HepG2 (cell line): ENCODE data around the gene HTR7.

Source experiments
- CCAR2 ChIP-seq: fragments of 200-400 bp; formaldehyde crosslinking; optimal IDR thresholded peaks from 2 replicates; pipeline ENCODE3; 2018; ENCODE audit warnings: low read depth, mild to moderate bottlenecking, low read length, moderate library complexity
- HNRNPLL ChIP-seq: fragments of 200-400 bp; formaldehyde crosslinking; IDR thresholded peaks from 2 replicates; pipeline ENCODE4 v1.6.1; 2017; ENCODE audit warnings: mild to moderate bottlenecking, low read depth, low read length; ENCODE audit not compliant: poor library complexity, severe bottlenecking
- RAD21 ChIP-seq: fragments of 450-650 bp; formaldehyde crosslinking; IDR thresholded peaks from 2 replicates; pipeline ENCODE4 v1.5.0; 2020; ENCODE audit warnings: mild to moderate bottlenecking

DNA sequence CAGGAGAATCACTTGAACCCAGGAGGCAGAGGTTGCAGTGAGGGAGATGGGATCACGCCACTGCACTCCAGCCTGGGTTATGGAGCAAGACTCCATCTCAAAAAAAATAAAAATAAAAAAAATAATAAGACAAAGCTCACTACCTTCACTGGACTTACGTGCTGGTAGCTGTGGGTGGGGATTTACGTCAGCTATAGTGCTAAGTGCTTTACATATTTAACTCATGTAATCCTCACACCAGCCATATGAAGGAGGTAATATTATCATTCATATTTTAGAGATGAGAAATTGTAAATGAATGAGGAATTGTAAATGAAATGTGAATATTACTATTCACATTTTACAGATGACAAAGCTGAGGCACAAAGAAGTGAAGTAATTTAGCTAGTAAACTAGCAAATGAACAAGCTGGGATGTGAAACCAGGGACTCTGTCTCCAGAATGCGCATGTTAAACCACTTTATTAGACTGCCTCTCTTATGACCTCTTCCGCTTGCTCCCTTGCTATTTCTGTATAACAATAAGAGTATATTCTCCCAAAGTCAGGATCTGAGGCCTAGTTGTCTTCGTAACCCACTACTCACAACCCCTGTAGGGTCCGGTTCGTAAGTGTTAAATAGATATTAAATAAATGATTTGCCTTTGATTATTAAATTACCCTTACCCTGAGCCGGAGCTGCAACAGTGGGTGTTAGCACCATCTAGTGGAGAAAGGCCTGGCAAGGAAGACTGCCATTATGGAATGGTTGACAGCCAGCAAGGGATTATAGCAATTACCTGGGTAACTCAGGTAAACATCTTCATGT lies 70.2 kb downstream of the HTR7 start:
- TF ChIP-seq CCAR2 (no peak), HNRNPLL (no peak), RAD21 (CRISPR knock-in tag) (no peak)
